Smooth muscle cell of bladder (primary cell): ENCODE data around the gene PLAC1. TPM values are rescaled to one million over a fixed set of nuclear protein-coding genes. Genes with fewer than 3 reads are reported as not detected.

Experiments used
- total RNA-seq: library from RNA; depleted of rRNA; stranded (reverse); fragments of >200 nt; gene quantifications from 2 replicates; pipeline ENCODE4 v1.2.3, GENCODE V29; 2014

PLAC1 gene, protein sequence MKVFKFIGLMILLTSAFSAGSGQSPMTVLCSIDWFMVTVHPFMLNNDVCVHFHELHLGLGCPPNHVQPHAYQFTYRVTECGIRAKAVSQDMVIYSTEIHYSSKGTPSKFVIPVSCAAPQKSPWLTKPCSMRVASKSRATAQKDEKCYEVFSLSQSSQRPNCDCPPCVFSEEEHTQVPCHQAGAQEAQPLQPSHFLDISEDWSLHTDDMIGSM
- 1.7 and 2.5 TPM in 2 replicates for total RNA-seq

GRCh38 chrX:134658002-134658759, at the start of gene PLAC1:
PLAC1 (minus strand) TSS chrX:134658471; CDS start chrX:134566682, 91,789 bp downstream.

Other genes with a start within 250 kb of the PLAC1 start
- 11.7 and 14.8 TPM in 2 replicates for gene HPRT1, start 198.3 kb downstream of the PLAC1 start, total RNA-seq
- 5.3 and 7.0 TPM in 2 replicates for gene PABIR2, start 138.7 kb upstream of the PLAC1 start, total RNA-seq